H1 (cell line): Measurements from ENCODE around the gene NHERF2. TPM values are rescaled to one million over a fixed set of nuclear protein-coding genes. Genes with fewer than 3 reads are reported as not detected.

Experiments
- CTCF ChIA-PET: fragments of 300-600 bp; sonication (Branson Sonifier 250); formaldehyde crosslinking; loops from one replicate; lab custom pipeline; 2021; ENCODE audit not compliant: partially characterized antibody; lab: Charles Lee
- POLR2A ChIA-PET: fragments of 300-600 bp; sonication (Branson Sonifier 250); formaldehyde crosslinking; loops from one replicate; lab custom pipeline; 2021; ENCODE audit warnings: inconsistent platforms; ENCODE audit not compliant: partially characterized antibody; lab: Charles Lee
- DNase-seq, 2 experiments: peaks; one replicate each; pipeline versions ENCODE4 v3.0.0 to v3.0.0-alpha.2; 2010 to 2022; ENCODE audit warnings: low spot score in 2 of 2, low read depth in 1 of 2, mixed read lengths in 1 of 2
- FAIRE-seq: peaks from 2 replicates; lab custom pipeline; 2011; peaks lifted over from hg19 to GRCh38; lab: Jason Lieb, UNC
- H2AFZ ChIP-seq: 2 replicates; pipeline ENCODE4 v1.8.1; 2012; ENCODE audit warnings: low read length, inconsistent platforms
- H2AK5ac ChIP-seq: 2 replicates; pipeline ENCODE4 v1.6.1; 2013; ENCODE audit warnings: low read depth, low read length
- H2BK120ac ChIP-seq: replicated peaks from 2 replicates; pipeline ENCODE3; 2013; ENCODE audit warnings: low read depth, low read length, inconsistent platforms
- H2BK12ac ChIP-seq: 2 replicates; pipeline ENCODE4 v1.6.1; 2013; ENCODE audit warnings: low read depth, low read length
- H2BK15ac ChIP-seq: 2 replicates; pipeline ENCODE4 v1.6.1; 2013; ENCODE audit warnings: low read length
- H2BK20ac ChIP-seq: 2 replicates; pipeline ENCODE4 v1.6.1; 2013; ENCODE audit warnings: low read length
- H2BK5ac ChIP-seq: 2 replicates; pipeline ENCODE4 v1.6.1; 2013; ENCODE audit warnings: low read depth, low read length
- H3K14ac ChIP-seq: 2 replicates; pipeline ENCODE4 v1.6.1; 2013; ENCODE audit warnings: inconsistent platforms; ENCODE audit not compliant: insufficient read length
- H3K18ac ChIP-seq: 2 replicates; pipeline ENCODE4 v1.6.1; 2013; ENCODE audit warnings: low read length; ENCODE audit errors: extremely low read depth
- H3K23ac ChIP-seq: 2 replicates; pipeline ENCODE4 v1.6.1; 2013; ENCODE audit warnings: inconsistent platforms; ENCODE audit not compliant: insufficient read length
- H3K23me2 ChIP-seq: 2 replicates; pipeline ENCODE4 v1.6.1; 2013; ENCODE audit warnings: low read depth, low read length
- H3K27ac ChIP-seq: 2 replicates; pipeline ENCODE4 v1.6.1; 2011; ENCODE audit warnings: low read depth, low read length, inconsistent platforms
- H3K27me3 ChIP-seq, 4 experiments: replicated peaks in 1 of 4; 1 replicate in 1 of 4; 2 replicates in 3 of 4; pipeline versions ENCODE4 v1.6.1 to v1.8.1; 2011 to 2013; ENCODE audit warnings: low read length in 3 of 4, mild to moderate bottlenecking in 3 of 4, inconsistent platforms in 2 of 4, mixed read lengths in 2 of 4, moderate library complexity in 1 of 4; ENCODE audit not compliant: control insufficient read depth in 3 of 4, insufficient read depth in 3 of 4; ENCODE audit errors: extremely low read depth in 1 of 4
- H3K36me3 ChIP-seq, 4 experiments: 2 replicates each; pipeline versions ENCODE4 v1.6.1 to v1.8.1; 2011 to 2013; ENCODE audit warnings: mild to moderate bottlenecking in 4 of 4, low read length in 3 of 4, moderate library complexity in 2 of 4, control low read depth in 1 of 4, inconsistent platforms in 1 of 4; ENCODE audit not compliant: insufficient read depth in 4 of 4, control insufficient read depth in 2 of 4
- H3K4ac ChIP-seq: replicated peaks from 2 replicates; pipeline ENCODE3; 2013; ENCODE audit warnings: low read length, low read depth, mixed read lengths, inconsistent platforms; ENCODE audit not compliant: insufficient read length
- H3K4me1 ChIP-seq, 4 experiments: replicated peaks in 1 of 4; 1 replicate in 1 of 4; 2 replicates in 3 of 4; pipeline versions ENCODE4 v1.6.1 to v1.8.1; 2011 to 2013; ENCODE audit warnings: low read length in 3 of 4, inconsistent platforms in 2 of 4, mixed read lengths in 1 of 4; ENCODE audit not compliant: insufficient read depth in 4 of 4, control insufficient read depth in 3 of 4
- H3K4me2 ChIP-seq, 2 experiments: 2 replicates each; pipeline versions ENCODE4 v1.6.1 to v1.8.1; 2011 to 2013; ENCODE audit warnings: low read depth in 2 of 2, low read length in 2 of 2, control low read depth in 1 of 2, inconsistent platforms in 1 of 2, mild to moderate bottlenecking in 1 of 2; ENCODE audit not compliant: insufficient read depth in 1 of 2
- H3K4me3 ChIP-seq, 4 experiments: fragments of 200-600, 300-600 bp in 1 of 4; sonication (generic), shearing (Covaris generic), sonication (Bioruptor Twin) in 1 of 4; 2 replicates each; pipeline versions ENCODE4 v1.5.1 to v1.8.1; 2011 to 2016; ENCODE audit warnings: low read length in 4 of 4, low read depth in 3 of 4, control low read depth in 2 of 4, inconsistent platforms in 2 of 4, mild to moderate bottlenecking in 2 of 4, mixed read lengths in 1 of 4, moderate library complexity in 1 of 4; ENCODE audit not compliant: insufficient read depth in 2 of 4; ENCODE audit errors: extremely low read depth in 1 of 4
- H3K56ac ChIP-seq: replicated peaks from 2 replicates; pipeline ENCODE3; 2013; ENCODE audit warnings: low read depth, mild to moderate bottlenecking, mixed read lengths, low read length, inconsistent platforms; ENCODE audit not compliant: insufficient read length
- H3K79me1 ChIP-seq: 2 replicates; pipeline ENCODE4 v1.6.1; 2013; ENCODE audit warnings: low read depth, low read length, control low read depth
- H3K79me2 ChIP-seq, 2 experiments: 2 replicates each; pipeline versions ENCODE4 v1.6.1 to v1.8.1; 2012 to 2013; ENCODE audit warnings: low read length in 2 of 2, mild to moderate bottlenecking in 2 of 2, inconsistent platforms in 1 of 2; ENCODE audit not compliant: insufficient read depth in 2 of 2, control insufficient read depth in 1 of 2
- H3K9ac ChIP-seq, 4 experiments: replicated peaks in 1 of 4; 1 replicate in 1 of 4; 2 replicates in 3 of 4; pipeline versions ENCODE4 v1.6.1 to v1.8.1; 2011 to 2013; ENCODE audit warnings: low read depth in 3 of 4, low read length in 3 of 4, control low read depth in 2 of 4, mild to moderate bottlenecking in 2 of 4, moderate library complexity in 2 of 4, inconsistent platforms in 1 of 4; ENCODE audit errors: extremely low read depth in 1 of 4
- H3K9me3 ChIP-seq, 2 experiments: 2 replicates each; pipeline versions ENCODE4 v1.6.1 to v1.8.1; 2012 to 2013; ENCODE audit warnings: mild to moderate bottlenecking in 2 of 2, moderate library complexity in 2 of 2, control low read depth in 1 of 2, inconsistent platforms in 1 of 2, low read depth in 1 of 2, low read length in 1 of 2, mixed read lengths in 1 of 2; ENCODE audit not compliant: insufficient read depth in 2 of 2
- H4K20me1 ChIP-seq, 2 experiments: replicated peaks in 1 of 2; 2 replicates each; pipeline versions ENCODE3 to v1.8.1; 2011 to 2013; ENCODE audit warnings: inconsistent platforms in 2 of 2, low read length in 2 of 2, mild to moderate bottlenecking in 1 of 2; ENCODE audit not compliant: insufficient read depth in 2 of 2, control insufficient read depth in 1 of 2
- H4K5ac ChIP-seq: 2 replicates; pipeline ENCODE4 v1.6.1; 2013; ENCODE audit warnings: low read length, low read depth, mixed read lengths, inconsistent platforms; ENCODE audit not compliant: insufficient read length
- H4K8ac ChIP-seq: 2 replicates; pipeline ENCODE4 v1.8.0; 2013; ENCODE audit warnings: mild to moderate bottlenecking, moderate library complexity, low read length, inconsistent platforms; ENCODE audit not compliant: insufficient read depth; ENCODE audit errors: extremely low read depth
- H4K91ac ChIP-seq: replicated peaks from 2 replicates; pipeline ENCODE3; 2013; ENCODE audit warnings: low read length, mixed read lengths, inconsistent platforms; ENCODE audit not compliant: insufficient read length
- CBX8 ChIP-seq: fragments of 300-800, 300-1000 bp; sonication (generic); IDR thresholded peaks from 2 replicates; pipeline ENCODE4 v1.7.1; 2016; ENCODE audit warnings: low read depth, low read length, borderline replicate concordance
- CHD2 ChIP-seq: IDR thresholded peaks from 2 replicates; pipeline ENCODE4 v1.6.1; 2012; ENCODE audit warnings: low read length, improper control_type of control experiment
- EGR1 ChIP-seq: IDR thresholded peaks from 2 replicates; pipeline ENCODE4 v1.6.1; 2011; ENCODE audit warnings: low read depth, low read length, borderline replicate concordance
- GTF2F1 ChIP-seq: IDR thresholded peaks from 2 replicates; pipeline ENCODE4 v1.6.1; 2012; ENCODE audit warnings: low read depth, low read length, improper control_type of control experiment, borderline replicate concordance
- POLR2A ChIP-seq, 2 experiments: IDR thresholded peaks; 1 replicate in 1 of 2; 2 replicates in 1 of 2; pipeline ENCODE4 v1.6.1; 2011; ENCODE audit warnings: low read depth in 2 of 2, low read length in 2 of 2, mild to moderate bottlenecking in 2 of 2; ENCODE audit errors: control extremely low read depth in 1 of 2
- RFX5 ChIP-seq: IDR thresholded peaks from 2 replicates; pipeline ENCODE4 v1.6.1; 2011; ENCODE audit warnings: low read depth, low read length, improper control_type of control experiment, borderline replicate concordance
- SIRT6 ChIP-seq: IDR thresholded peaks from one replicate; pipeline ENCODE4 v1.7.1; 2012; ENCODE audit warnings: low read length, inconsistent platforms
- SUZ12 ChIP-seq: fragments of 200-600 bp; sonication (generic); IDR thresholded peaks from 2 replicates; pipeline ENCODE4 v1.6.1; 2012; ENCODE audit warnings: mild to moderate bottlenecking, inconsistent platforms, low read length, moderate library complexity, mixed read lengths
- ZNF274 ChIP-seq: IDR thresholded peaks from 2 replicates; pipeline ENCODE4 v1.7.0; 2012; ENCODE audit warnings: low read length, borderline replicate concordance; ENCODE audit errors: extremely low read depth
- WGBS, 2 experiments: shearing (Covaris generic) in 1 of 2; methylation state at CpG; one replicate each; pipeline versions ENCODE4 v1.1.6 to v1.1.7; 2013 to 2015; ENCODE audit warnings: low lambda C conversion rate in 2 of 2, mixed read lengths in 2 of 2, inconsistent platforms in 1 of 2, low coverage in 1 of 2, missing lambda C conversion rate in 1 of 2; ENCODE audit not compliant: insufficient replicate concordance in 2 of 2, insufficient coverage in 1 of 2, insufficient read length in 1 of 2; ENCODE audit errors: extremely low coverage in 1 of 2, missing lambda C conversion rate in 1 of 2; 5-methylcytosine and 5-hydroxymethylcytosine counted together
- polyA plus RNA-seq, 7 experiments: library from polyadenylated mRNA; depleted of rRNA in 3 of 7; stranded (reverse) in 5 of 7; unstranded in 2 of 7; fragments of >200 nt in 5 of 7; fragments of 200-250 nt in 2 of 7; gene quantifications; 1 replicate in 5 of 7; 2 replicates in 1 of 7; 4 replicates in 1 of 7; pipeline versions ENCODE4 v1.2.1 to v1.2.3, GENCODE V29; 2011 to 2013; ENCODE audit warnings: missing spikeins in 2 of 7, mixed read lengths in 2 of 7
- total RNA-seq: library from RNA; stranded (reverse); fragmentation: NEBNext Ultra II Directional; extraction: Animal tissue kit (Norgen Biotek cat#: 25700); gene quantifications from 2 replicates; pipeline ENCODE4 v1.2.1, GENCODE V29; 2021
- TF ChIP-seq, protein P1 (sequence below): IDR thresholded peaks from 2 replicates; pipeline ENCODE4 v1.6.1; 2011; ENCODE audit warnings: low read depth, mild to moderate bottlenecking, low read length; ENCODE audit not compliant: insufficient read depth

NHERF2 gene
- total and polyA plus RNA-seq, 2 of the 8 experiments (the other 6 are each of a cell fraction or from before 2014, with no cell fraction given) = 13.9 to 19.3 TPM

DNA sequence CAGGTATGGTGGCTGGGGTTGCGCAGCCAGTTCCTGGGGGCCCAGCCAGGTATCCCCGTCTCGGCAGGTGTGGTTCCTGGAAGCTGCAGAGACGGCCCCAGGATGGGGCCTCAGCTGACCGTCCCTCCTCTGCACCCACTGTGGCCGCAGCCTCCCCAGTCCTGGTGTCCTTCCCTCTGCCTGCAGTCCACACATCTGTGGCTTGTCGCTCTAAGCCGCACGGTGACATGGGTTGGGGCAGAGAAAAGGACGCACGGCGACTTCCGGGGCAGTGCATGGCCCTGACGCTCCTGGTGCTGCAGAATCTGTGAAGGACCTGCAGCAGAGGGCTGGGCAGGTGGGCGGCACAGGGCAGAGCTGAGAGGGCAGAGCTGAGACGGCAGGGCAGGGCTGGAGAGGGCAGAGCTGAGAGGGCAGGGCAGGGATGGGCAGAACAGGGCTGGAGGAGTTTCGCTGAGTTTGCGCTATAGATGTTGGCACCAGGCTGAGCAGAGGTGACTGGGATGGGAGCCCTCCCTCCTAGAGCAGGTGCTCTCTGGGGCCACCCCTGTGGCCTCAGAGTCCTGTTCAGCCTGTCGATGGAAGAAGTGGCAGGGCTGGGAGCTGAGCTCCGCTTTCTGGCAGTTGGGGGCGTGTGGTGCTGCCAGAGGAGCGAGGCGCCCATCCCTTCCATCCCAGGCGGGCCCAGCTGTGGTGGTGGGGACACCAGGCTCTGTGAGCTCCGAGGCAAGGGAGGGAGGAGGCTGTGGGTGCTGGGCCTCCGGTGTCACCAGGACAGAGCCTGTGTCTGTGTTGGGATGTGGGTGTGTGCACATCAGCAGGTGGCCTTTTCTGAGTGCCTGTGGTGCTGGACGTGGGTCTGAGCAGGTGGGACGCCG is 44.1 kb downstream of the NHERF2 start:
- no peak for FAIRE-seq
- H3K14ac ChIP-seq = no peak overlapping the region

More for the DNA sequence above, 44.1 kb downstream of the NHERF2 start:
- Histone ChIP-seq H3K56ac (no peak overlapping the region), H3K23me2 (no peaks in the 10 kb centered on the region), H2BK5ac (no peak overlapping the region; the same call in 1 of the 2 replicates), H3K27me3 (no peaks in the 10 kb centered on the region), H2BK20ac (no peak overlapping the region), H3K4ac (no peak overlapping the region), H4K5ac (no peak overlapping the region), H2AFZ (no peak overlapping the region), H3K4me2 (no peak overlapping the region), H4K20me1 (peaks cover 0 to 8% of the 10 kb centered on the region in 2 experiments), H4K91ac (no peak overlapping the region), H3K9ac (no peak overlapping the region; a peak in 1 of 7 replicates), H3K4me3 (no peak overlapping the region), H2AK5ac (no peak overlapping the region), H3K4me1 (no peaks in the 10 kb centered on the region), H3K79me1 (no peaks in the 10 kb centered on the region), H3K18ac (no peak overlapping the region), H2BK120ac (no peak overlapping the region), H3K9me3 (no peaks in the 10 kb centered on the region), H3K36me3 (peaks cover 3 to 13% (median 7%) of the 10 kb centered on the region in 4 experiments; a peak in 6 of 8 replicates), H4K8ac (peak overlapping the region; percentile 51; the same call in 1 of the 2 replicates), H2BK12ac (no peak overlapping the region), H3K23ac (no peak overlapping the region), H2BK15ac (no peak overlapping the region), H3K27ac (no peak overlapping the region; the same call in 1 of the 2 replicates), H3K79me2 (no peaks in the 10 kb centered on the region)
- WGBS, 2 experiments = 92% methylated on average over 27 of the region's 29 CpGs; no CpG with 5 or more reads in 1 of the 2 experiments
- CTCF ChIA-PET = interaction anchor here (0.6 to 3.5 kb wide), 9 partner anchors 8 to 118 kb away, joined by 3 to 15 read pairs (median 5); no protein-coding TSS in a partner anchor
- POLR2A ChIA-PET = interaction anchor here (0.7 to 2.0 kb wide), 6 partner anchors 9 to 84 kb away, joined by 3 to 9 read pairs (median 4); partner anchors contain the start of gene TRAF7
- no peak for TF ChIP-seq RFX5
- no peak for TF ChIP-seq SIRT6
- TF ChIP-seq EGR1 = no peak
- TF ChIP-seq CBX8 = no peak
- TF ChIP-seq POLR2A (IDR thresholded peaks at IDR 0.05; ENCODE audit: control extremely low read depth in 1 of 2, low read depth in 2 of 2, low read length in 2 of 2) = no peak
- TF ChIP-seq, protein P1, sequence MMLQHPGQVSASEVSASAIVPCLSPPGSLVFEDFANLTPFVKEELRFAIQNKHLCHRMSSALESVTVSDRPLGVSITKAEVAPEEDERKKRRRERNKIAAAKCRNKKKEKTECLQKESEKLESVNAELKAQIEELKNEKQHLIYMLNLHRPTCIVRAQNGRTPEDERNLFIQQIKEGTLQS = no peak
- no peak for TF ChIP-seq GTF2F1
- TF ChIP-seq ZNF274 = no peak
- TF ChIP-seq SUZ12 = no peak
- no peak for TF ChIP-seq CHD2
- DNase-seq = no peak
